A549 (cell line): ENCODE results near the gene COX4I1. TPM values are rescaled to one million over a fixed set of nuclear protein-coding genes. Genes with fewer than 3 reads are reported as not detected.

Experiments
- ATAC-seq, 2 experiments: fragments of 200-7000 bp in 1 of 2; fragments of >200 bp in 1 of 2; cut with Nextera tagmentation in 1 of 2; cut with Tn5 transposase in 1 of 2; 3 replicates each; pipeline versions ENCODE4 v1.8.0 to v1.9.1; 2018 to 2020; ENCODE audit warnings: mild to moderate bottlenecking in 1 of 2, moderate library complexity in 1 of 2
- CTCF ChIA-PET: fragments of 300-600 bp; sonication (Branson Sonifier 250); formaldehyde crosslinking; extraction: SDS; loops from one replicate; lab custom pipeline; 2021; ENCODE audit warnings: antibody characterized with exemption, inconsistent platforms; lab: Yijun Ruan, JAX
- POLR2A ChIA-PET: fragments of 350-600 bp; formaldehyde crosslinking; extraction: SDS; loops from one replicate; lab custom pipeline; 2021; ENCODE audit warnings: antibody characterized with exemption, inconsistent platforms; lab: Yijun Ruan, JAX
- DNase-seq, 2 experiments: peaks; one replicate each; pipeline versions ENCODE4 v3.0.0 to v3.0.0-alpha.2; 2011 to 2016; ENCODE audit warnings: low read depth in 1 of 2, low spot score in 1 of 2
- FAIRE-seq: peaks from 2 replicates; lab custom pipeline; 2011; peaks lifted over from hg19 to GRCh38; lab: Jason Lieb, UNC
- H3K27ac ChIP-seq, 2 experiments: fragments of >200 bp; sonication (Bioruptor Twin); formaldehyde crosslinking; 3 replicates each; pipeline ENCODE4 v1.5.1; 2016 to 2017
- H3K4me1 ChIP-seq: fragments of >200 bp; sonication (Bioruptor Twin); formaldehyde crosslinking; 3 replicates; pipeline ENCODE4 v1.6.1; 2016
- H3K4me2 ChIP-seq: fragments of >200 bp; sonication (Bioruptor Twin); formaldehyde crosslinking; 3 replicates; pipeline ENCODE4 v1.6.1; 2016
- H3K4me3 ChIP-seq: fragments of >200 bp; sonication (Bioruptor Twin); formaldehyde crosslinking; 3 replicates; pipeline ENCODE4 v1.5.1; 2016
- H3K9me3 ChIP-seq: fragments of >200 bp; sonication (Bioruptor Twin); formaldehyde crosslinking; 3 replicates; pipeline ENCODE4 v1.6.1; 2016
- BHLHE40 ChIP-seq: IDR thresholded peaks from 2 replicates; pipeline ENCODE4 v1.6.1; 2012; ENCODE audit warnings: low read depth, low read length, inconsistent platforms
- CBX2 ChIP-seq: fragments of 200-600 bp; sonication (generic); IDR thresholded peaks from 2 replicates; pipeline ENCODE4 v1.6.1; 2016; ENCODE audit warnings: low read depth, mild to moderate bottlenecking, borderline replicate concordance
- CEBPB ChIP-seq, 2 experiments: fragments of >200 bp in 1 of 2; sonication (Bioruptor Twin) in 1 of 2; formaldehyde crosslinking in 1 of 2; IDR thresholded peaks; 2 replicates each; pipeline ENCODE4 v1.6.1; 2012 to 2016
- EHF ChIP-seq: fragments of 250-450 bp; sonication (Bioruptor Pico); IDR thresholded peaks from 2 replicates; pipeline ENCODE4 v1.5.0; 2020; ENCODE audit warnings: mild to moderate bottlenecking
- EHMT2 ChIP-seq: fragments of 200-600 bp; sonication (generic); IDR thresholded peaks from 2 replicates; pipeline ENCODE4 v1.6.1; 2016; ENCODE audit warnings: antibody characterized with exemption, low read depth, mild to moderate bottlenecking, moderate library complexity
- EP300 ChIP-seq, 2 experiments: fragments of >200 bp; sonication (Bioruptor Twin); formaldehyde crosslinking; IDR thresholded peaks; 2 replicates in 1 of 2; 3 replicates in 1 of 2; pipeline ENCODE4 v1.6.1; 2016 to 2017
- FOSB ChIP-seq: fragments of 250-450 bp; sonication (Bioruptor Pico); IDR thresholded peaks from 2 replicates; pipeline ENCODE4 v1.5.0; 2020; ENCODE audit warnings: mild to moderate bottlenecking, moderate library complexity
- GATA3 ChIP-seq: IDR thresholded peaks from 2 replicates; pipeline ENCODE4 v1.6.1; 2012; ENCODE audit warnings: borderline replicate concordance
- HOXA7 ChIP-seq: fragments of 250-450 bp; sonication (Bioruptor Pico); IDR thresholded peaks from 2 replicates; pipeline ENCODE4 v1.5.0; 2020; ENCODE audit warnings: mild to moderate bottlenecking, moderate library complexity
- HOXB13 ChIP-seq: fragments of 250-450 bp; sonication (Bioruptor Pico); IDR thresholded peaks from 2 replicates; pipeline ENCODE4 v1.5.0; 2020; ENCODE audit warnings: low read depth, mild to moderate bottlenecking, moderate library complexity
- MAFK ChIP-seq: fragments of 450-650 bp; IDR thresholded peaks from 2 replicates; pipeline ENCODE4 v1.6.1; 2014; ENCODE audit not compliant: partially characterized antibody
- NPAS2 ChIP-seq: fragments of 250-450 bp; sonication (Bioruptor Pico); IDR thresholded peaks from 2 replicates; pipeline ENCODE4 v1.8.0; 2022; ENCODE audit warnings: mild to moderate bottlenecking, moderate library complexity, borderline replicate concordance
- POLR2AphosphoS2 ChIP-seq: conservative IDR thresholded peaks from 2 replicates; pipeline ENCODE4 v1.6.1; 2012; ENCODE audit warnings: low read length, improper control_type of control experiment, inconsistent platforms
- RAD21 ChIP-seq, 2 experiments: fragments of >200 bp in 1 of 2; sonication (Bioruptor Twin) in 1 of 2; formaldehyde crosslinking in 1 of 2; IDR thresholded peaks in 1 of 2; conservative IDR thresholded peaks in 1 of 2; 2 replicates in 1 of 2; 3 replicates in 1 of 2; pipeline ENCODE4 v1.6.1; 2012 to 2018; ENCODE audit warnings: inconsistent platforms in 1 of 2
- SREBF2 ChIP-seq: fragments of 450-650 bp; IDR thresholded peaks from 2 replicates; pipeline ENCODE4 v1.6.1; 2014; ENCODE audit warnings: mild to moderate bottlenecking, moderate library complexity
- ZNF302 ChIP-seq: fragments of 250-450 bp; sonication (Bioruptor Pico); IDR thresholded peaks from 2 replicates; pipeline ENCODE4 v1.9.0; 2021; ENCODE audit warnings: inconsistent platforms, mild to moderate bottlenecking, moderate library complexity
- WGBS: methylation state at CpG from one replicate; pipeline ENCODE4 v1.1.6; 2017; ENCODE audit errors: missing lambda C conversion rate; 5-methylcytosine and 5-hydroxymethylcytosine counted together
- polyA plus RNA-seq, 4 experiments: library from polyadenylated mRNA; depleted of rRNA in 3 of 4; stranded (reverse); fragments of >200 nt; fragmentation: RNase III in 1 of 4; extraction: RNeasy Plus Mini Kit Qiagen cat#74134 plus additional on column Dnase treatment in 1 of 4; gene quantifications; 2 replicates in 3 of 4; 3 replicates in 1 of 4; pipeline ENCODE4 v1.2.3, GENCODE V29; 2011 to 2017
- TF ChIP-seq, protein P1 (sequence below): fragments of >200 bp; sonication (Bioruptor Twin); formaldehyde crosslinking; IDR thresholded peaks from 3 replicates; pipeline ENCODE4 v1.6.1; 2016
- TF ChIP-seq, protein P2 (sequence below): fragments of 200-600 bp; sonication (generic); IDR thresholded peaks from 2 replicates; pipeline ENCODE4 v1.6.1; 2016; ENCODE audit warnings: antibody characterized with exemption, mild to moderate bottlenecking, moderate library complexity
- TF ChIP-seq, protein P3 (sequence below): fragments of 250-450 bp; sonication (Bioruptor Pico); IDR thresholded peaks from 2 replicates; pipeline ENCODE4 v1.5.0; 2021; ENCODE audit warnings: mild to moderate bottlenecking, moderate library complexity, borderline replicate concordance
- TF ChIP-seq, protein P4 (sequence below): IDR thresholded peaks from 2 replicates; pipeline ENCODE4 v1.6.1; 2012; ENCODE audit warnings: low read depth, borderline replicate concordance
- TF ChIP-seq, protein P5 (sequence below): fragments of >200 bp; sonication (Bioruptor Twin); formaldehyde crosslinking; IDR thresholded peaks from 3 replicates; pipeline ENCODE4 v1.5.1; 2016

The COX4I1 gene
- polyA plus RNA-seq, 2 of the 4 experiments (the other 2 are of a cell fraction): 783 to 929 TPM

DNA sequence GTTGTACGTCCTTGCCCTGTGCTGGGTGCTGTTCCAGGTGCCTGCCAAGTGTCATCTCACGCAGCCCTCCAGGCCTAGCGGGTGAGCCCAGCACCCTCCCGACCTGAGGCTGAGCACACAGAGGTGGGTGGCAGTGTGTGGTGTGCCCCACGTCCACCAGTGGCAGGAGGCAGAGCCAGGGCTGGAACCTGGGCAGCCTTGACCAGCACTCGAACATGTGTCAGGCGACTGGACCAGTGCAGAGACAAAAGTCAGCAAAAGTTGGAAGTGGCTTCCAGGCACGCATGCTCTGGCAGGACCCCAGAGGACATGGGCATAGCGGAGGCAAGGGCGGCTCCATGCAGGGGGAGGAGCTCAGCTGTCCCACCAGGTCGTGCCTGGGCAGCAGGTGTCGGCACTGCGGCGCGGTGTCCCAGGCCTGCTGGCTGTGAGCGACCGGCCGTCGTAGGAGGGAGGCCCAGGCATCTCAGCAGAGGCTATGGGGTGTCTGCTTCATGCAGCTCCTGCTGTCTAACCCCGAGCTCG lies 35.8 kb downstream of the COX4I1 start:
- TF ChIP-seq HOXA7 (CRISPR knock-in tag): no peak
- TF ChIP-seq CEBPB (IDR thresholded peaks at IDR 0.05): no peak
- TF ChIP-seq, protein P1, sequence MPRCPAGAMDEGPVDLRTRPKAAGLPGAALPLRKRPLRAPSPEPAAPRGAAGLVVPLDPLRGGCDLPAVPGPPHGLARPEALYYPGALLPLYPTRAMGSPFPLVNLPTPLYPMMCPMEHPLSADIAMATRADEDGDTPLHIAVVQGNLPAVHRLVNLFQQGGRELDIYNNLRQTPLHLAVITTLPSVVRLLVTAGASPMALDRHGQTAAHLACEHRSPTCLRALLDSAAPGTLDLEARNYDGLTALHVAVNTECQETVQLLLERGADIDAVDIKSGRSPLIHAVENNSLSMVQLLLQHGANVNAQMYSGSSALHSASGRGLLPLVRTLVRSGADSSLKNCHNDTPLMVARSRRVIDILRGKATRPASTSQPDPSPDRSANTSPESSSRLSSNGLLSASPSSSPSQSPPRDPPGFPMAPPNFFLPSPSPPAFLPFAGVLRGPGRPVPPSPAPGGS: no peak
- no peak for TF ChIP-seq POLR2AphosphoS2
- no peak for TF ChIP-seq HOXB13 (CRISPR knock-in tag)
- TF ChIP-seq EHMT2: no peak
- TF ChIP-seq MAFK: no peak
- TF ChIP-seq EHF (CRISPR knock-in tag): no peak
- TF ChIP-seq NPAS2 (CRISPR knock-in tag): no peak
- TF ChIP-seq, protein P2, sequence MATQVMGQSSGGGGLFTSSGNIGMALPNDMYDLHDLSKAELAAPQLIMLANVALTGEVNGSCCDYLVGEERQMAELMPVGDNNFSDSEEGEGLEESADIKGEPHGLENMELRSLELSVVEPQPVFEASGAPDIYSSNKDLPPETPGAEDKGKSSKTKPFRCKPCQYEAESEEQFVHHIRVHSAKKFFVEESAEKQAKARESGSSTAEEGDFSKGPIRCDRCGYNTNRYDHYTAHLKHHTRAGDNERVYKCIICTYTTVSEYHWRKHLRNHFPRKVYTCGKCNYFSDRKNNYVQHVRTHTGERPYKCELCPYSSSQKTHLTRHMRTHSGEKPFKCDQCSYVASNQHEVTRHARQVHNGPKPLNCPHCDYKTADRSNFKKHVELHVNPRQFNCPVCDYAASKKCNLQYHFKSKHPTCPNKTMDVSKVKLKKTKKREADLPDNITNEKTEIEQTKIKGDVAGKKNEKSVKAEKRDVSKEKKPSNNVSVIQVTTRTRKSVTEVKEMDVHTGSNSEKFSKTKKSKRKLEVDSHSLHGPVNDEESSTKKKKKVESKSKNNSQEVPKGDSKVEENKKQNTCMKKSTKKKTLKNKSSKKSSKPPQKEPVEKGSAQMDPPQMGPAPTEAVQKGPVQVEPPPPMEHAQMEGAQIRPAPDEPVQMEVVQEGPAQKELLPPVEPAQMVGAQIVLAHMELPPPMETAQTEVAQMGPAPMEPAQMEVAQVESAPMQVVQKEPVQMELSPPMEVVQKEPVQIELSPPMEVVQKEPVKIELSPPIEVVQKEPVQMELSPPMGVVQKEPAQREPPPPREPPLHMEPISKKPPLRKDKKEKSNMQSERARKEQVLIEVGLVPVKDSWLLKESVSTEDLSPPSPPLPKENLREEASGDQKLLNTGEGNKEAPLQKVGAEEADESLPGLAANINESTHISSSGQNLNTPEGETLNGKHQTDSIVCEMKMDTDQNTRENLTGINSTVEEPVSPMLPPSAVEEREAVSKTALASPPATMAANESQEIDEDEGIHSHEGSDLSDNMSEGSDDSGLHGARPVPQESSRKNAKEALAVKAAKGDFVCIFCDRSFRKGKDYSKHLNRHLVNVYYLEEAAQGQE: no peak
- TF ChIP-seq, protein P3, sequence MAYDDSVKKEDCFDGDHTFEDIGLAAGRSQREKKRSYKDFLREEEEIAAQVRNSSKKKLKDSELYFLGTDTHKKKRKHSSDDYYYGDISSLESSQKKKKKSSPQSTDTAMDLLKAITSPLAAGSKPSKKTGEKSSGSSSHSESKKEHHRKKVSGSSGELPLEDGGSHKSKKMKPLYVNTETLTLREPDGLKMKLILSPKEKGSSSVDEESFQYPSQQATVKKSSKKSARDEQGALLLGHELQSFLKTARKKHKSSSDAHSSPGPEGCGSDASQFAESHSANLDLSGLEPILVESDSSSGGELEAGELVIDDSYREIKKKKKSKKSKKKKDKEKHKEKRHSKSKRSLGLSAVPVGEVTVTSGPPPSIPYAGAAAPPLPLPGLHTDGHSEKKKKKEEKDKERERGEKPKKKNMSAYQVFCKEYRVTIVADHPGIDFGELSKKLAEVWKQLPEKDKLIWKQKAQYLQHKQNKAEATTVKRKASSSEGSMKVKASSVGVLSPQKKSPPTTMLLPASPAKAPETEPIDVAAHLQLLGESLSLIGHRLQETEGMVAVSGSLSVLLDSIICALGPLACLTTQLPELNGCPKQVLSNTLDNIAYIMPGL (CRISPR knock-in tag): no peak
- TF ChIP-seq GATA3: no peak
- TF ChIP-seq, all 56 proteins: peak for 0
- WGBS: 57% methylated on average over 17 of the region's 21 CpGs
- ChIA-PET POLR2A (no interaction called here), CTCF (interaction anchor here (0.7 to 14.3 kb wide), 4 partner anchors 14 to 188 kb away, joined by 3 to 126 read pairs (median 10); no protein-coding TSS in a partner anchor)
- Histone ChIP-seq H3K9me3 (0 out of 3 replicates have a peak, but pooled peaks cover 3% of the 10 kb centered on the region), H3K27ac (no peak overlapping the region), H3K4me3 (no peak overlapping the region), H3K4me1 (no peaks in the 10 kb centered on the region), H3K4me2 (no peak overlapping the region)
- DNase-seq (no peak), ATAC-seq (peak; percentile 26 to 28; a peak in 2 of 6 replicates), FAIRE-seq (no peak)

DNA sequence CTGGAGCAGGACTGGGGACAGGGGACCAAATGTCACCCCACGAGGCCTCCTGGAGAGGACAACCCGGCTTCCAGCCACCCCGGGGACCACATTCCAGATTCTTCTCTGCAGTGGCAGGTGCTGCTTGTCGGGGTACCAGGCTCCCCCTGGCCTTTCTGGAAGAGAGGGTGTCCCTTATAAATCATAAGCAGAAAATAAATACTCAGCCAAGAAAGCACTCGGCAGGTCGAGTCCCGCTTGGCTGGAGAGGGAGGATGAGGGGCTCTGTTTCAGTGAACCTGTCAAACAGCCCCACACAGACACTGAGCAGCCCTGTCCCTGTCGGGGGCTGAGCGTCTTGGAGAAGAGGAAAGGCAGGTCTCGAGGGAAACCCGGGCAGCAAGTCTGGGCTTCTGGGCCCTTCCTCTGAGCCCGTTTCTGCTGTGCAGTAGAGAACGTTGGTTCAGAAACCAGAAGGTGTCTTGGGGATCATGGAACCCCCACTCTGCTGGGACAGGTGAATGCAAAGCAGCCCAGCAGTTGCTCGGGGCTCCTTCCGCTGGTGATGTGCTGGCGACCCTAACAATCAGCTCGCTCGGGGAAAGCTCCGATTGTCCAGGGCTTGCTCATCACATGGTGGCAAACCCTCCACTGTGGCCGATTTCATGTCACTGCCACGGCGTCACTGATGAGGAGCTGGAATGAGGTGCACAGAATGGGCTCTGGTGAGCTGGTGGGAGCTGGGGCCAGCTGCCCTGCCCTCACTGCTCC lies 36.6 kb downstream of the COX4I1 start:
- FAIRE-seq (no peak), DNase-seq (no peak), ATAC-seq (no peak; a peak in 1 of 6 replicates)
- POLR2A ChIA-PET: no interaction called here
- WGBS: 32% methylated on average over 18 of the region's 22 CpGs
- Histone ChIP-seq H3K9me3 (0 out of 3 replicates have a peak, but pooled peaks cover 3% of the 10 kb centered on the region), H3K4me2 (no peak overlapping the region), H3K4me1 (no peaks in the 10 kb centered on the region), H3K27ac (no peak overlapping the region), H3K4me3 (no peak overlapping the region)
- CTCF ChIA-PET: interaction anchor here (2.9 to 14.3 kb wide), 2 partner anchors 15 to 180 kb away, joined by 14 to 126 read pairs; no protein-coding TSS in a partner anchor
- TF ChIP-seq SREBF2: no peak
- no peak for TF ChIP-seq BHLHE40
- TF ChIP-seq FOSB (CRISPR knock-in tag): no peak
- TF ChIP-seq, protein P4, sequence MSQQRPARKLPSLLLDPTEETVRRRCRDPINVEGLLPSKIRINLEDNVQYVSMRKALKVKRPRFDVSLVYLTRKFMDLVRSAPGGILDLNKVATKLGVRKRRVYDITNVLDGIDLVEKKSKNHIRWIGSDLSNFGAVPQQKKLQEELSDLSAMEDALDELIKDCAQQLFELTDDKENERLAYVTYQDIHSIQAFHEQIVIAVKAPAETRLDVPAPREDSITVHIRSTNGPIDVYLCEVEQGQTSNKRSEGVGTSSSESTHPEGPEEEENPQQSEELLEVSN: no peak
- TF ChIP-seq RAD21 (conservative IDR thresholded peaks at IDR 0.05 in 1 of 2, IDR thresholded peaks at IDR 0.05 in 1 of 2): no peak
- TF ChIP-seq CBX2: no peak
- TF ChIP-seq EP300 (IDR thresholded peaks at IDR 0.05): no peak
- TF ChIP-seq ZNF302 (CRISPR knock-in tag): no peak
- no peak for TF ChIP-seq MAFK
- TF ChIP-seq, protein P5, sequence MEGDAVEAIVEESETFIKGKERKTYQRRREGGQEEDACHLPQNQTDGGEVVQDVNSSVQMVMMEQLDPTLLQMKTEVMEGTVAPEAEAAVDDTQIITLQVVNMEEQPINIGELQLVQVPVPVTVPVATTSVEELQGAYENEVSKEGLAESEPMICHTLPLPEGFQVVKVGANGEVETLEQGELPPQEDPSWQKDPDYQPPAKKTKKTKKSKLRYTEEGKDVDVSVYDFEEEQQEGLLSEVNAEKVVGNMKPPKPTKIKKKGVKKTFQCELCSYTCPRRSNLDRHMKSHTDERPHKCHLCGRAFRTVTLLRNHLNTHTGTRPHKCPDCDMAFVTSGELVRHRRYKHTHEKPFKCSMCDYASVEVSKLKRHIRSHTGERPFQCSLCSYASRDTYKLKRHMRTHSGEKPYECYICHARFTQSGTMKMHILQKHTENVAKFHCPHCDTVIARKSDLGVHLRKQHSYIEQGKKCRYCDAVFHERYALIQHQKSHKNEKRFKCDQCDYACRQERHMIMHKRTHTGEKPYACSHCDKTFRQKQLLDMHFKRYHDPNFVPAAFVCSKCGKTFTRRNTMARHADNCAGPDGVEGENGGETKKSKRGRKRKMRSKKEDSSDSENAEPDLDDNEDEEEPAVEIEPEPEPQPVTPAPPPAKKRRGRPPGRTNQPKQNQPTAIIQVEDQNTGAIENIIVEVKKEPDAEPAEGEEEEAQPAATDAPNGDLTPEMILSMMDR: no peak
